Panc1 (cell line): ENCODE results near the gene FAM53B. TPM values are rescaled to one million over a fixed set of nuclear protein-coding genes. Genes with fewer than 3 reads are reported as not detected.

Experiments used
- ATAC-seq: fragments of 200-7000 bp; cut with Tn5 transposase; 2 replicates; pipeline ENCODE4 v1.9.1; 2020; ENCODE audit warnings: mild to moderate bottlenecking, moderate library complexity
- BruUV-seq: library from RNA; stranded (reverse); fragments of 400-500 nt; replicated peaks from 2 replicates; lab custom pipeline; 2021; lab: Mats Ljungman, UMichigan
- CTCF ChIA-PET: fragments of 300-600 bp; sonication (Branson Sonifier 250); formaldehyde crosslinking; loops from one replicate; lab custom pipeline; 2022; ENCODE audit warnings: antibody characterized with exemption; lab: Charles Lee
- POLR2A ChIA-PET: fragments of 300-600 bp; sonication (Branson Sonifier 250); formaldehyde crosslinking; loops from one replicate; lab custom pipeline; 2022; ENCODE audit warnings: antibody characterized with exemption; lab: Charles Lee
- DNase-seq: peaks from one replicate; pipeline ENCODE4 v3.0.0-alpha.2; 2010; ENCODE audit warnings: low read depth, low spot score
- H3K27ac ChIP-seq: 2 replicates; pipeline ENCODE4 v1.5.1; 2011; ENCODE audit warnings: mild to moderate bottlenecking, low read length, inconsistent platforms
- H3K27me3 ChIP-seq: fragments of 200-500 bp; sonication (Bioruptor generic); 2 replicates; pipeline ENCODE4 v1.6.0; 2014; ENCODE audit warnings: low read length, inconsistent platforms; ENCODE audit not compliant: control insufficient read depth, insufficient read depth
- H3K36me3 ChIP-seq: fragments of 200-500 bp; sonication (Bioruptor generic); 2 replicates; pipeline ENCODE4 v1.5.1; 2014; ENCODE audit warnings: inconsistent platforms, mild to moderate bottlenecking, low read length, moderate library complexity; ENCODE audit not compliant: control insufficient read depth, insufficient read depth
- H3K4me1 ChIP-seq: 2 replicates; pipeline ENCODE4 v1.5.1; 2011; ENCODE audit warnings: inconsistent platforms, mild to moderate bottlenecking, low read length, moderate library complexity; ENCODE audit not compliant: control insufficient read depth, insufficient read depth
- H3K4me3 ChIP-seq, 2 experiments: 2 replicates each; pipeline ENCODE4 v1.5.1; 2011 to 2012; ENCODE audit warnings: low read depth in 2 of 2, low read length in 2 of 2, mild to moderate bottlenecking in 2 of 2, inconsistent platforms in 1 of 2, moderate library complexity in 1 of 2
- H3K9me3 ChIP-seq: fragments of 200-500 bp; sonication (Bioruptor generic); 2 replicates; pipeline ENCODE4 v1.5.1; 2014; ENCODE audit warnings: low read depth, mild to moderate bottlenecking, inconsistent platforms, low read length, moderate library complexity; ENCODE audit not compliant: control insufficient read depth, insufficient read depth
- POLR2AphosphoS5 ChIP-seq: IDR thresholded peaks from 2 replicates; pipeline ENCODE4 v1.6.1; 2012; ENCODE audit warnings: mild to moderate bottlenecking, low read depth, low read length, moderate library complexity
- SIN3A ChIP-seq: IDR thresholded peaks from 2 replicates; pipeline ENCODE4 v1.6.1; 2012; ENCODE audit warnings: low read depth, mild to moderate bottlenecking, low read length, moderate library complexity, borderline replicate concordance; ENCODE audit not compliant: insufficient read depth
- TCF7L2 ChIP-seq: IDR thresholded peaks from 2 replicates; pipeline ENCODE4 v1.6.1; 2011; ENCODE audit warnings: mild to moderate bottlenecking, low read depth, low read length, inconsistent platforms
- in situ Hi-C: cut with HindIII; loops from 2 replicates; pipeline ENCODE4 v1.10.0; 2016; ENCODE audit warnings: low sequenced_read_pairs, low pct_unique_long_range_greater_than_20kb
- intact Hi-C: fragments of 100-400 bp; cut with micrococcal nuclease; formaldehyde crosslinking; loops from one replicate; pipeline ENCODE4 v1.10.0; 2022; ENCODE audit not compliant: unreplicated experiment
- total RNA-seq: library from RNA; stranded (reverse); gene quantifications from one replicate; pipeline ENCODE4 v1.2.1, GENCODE V29; 2021; ENCODE audit not compliant: unreplicated experiment
- TF ChIP-seq, protein P1 (sequence below), 2 experiments: IDR thresholded peaks; 2 replicates each; pipeline ENCODE4 v1.6.1; 2011 to 2012; ENCODE audit warnings: low read depth in 2 of 2, control low read depth in 1 of 2, low read length in 1 of 2, mild to moderate bottlenecking in 1 of 2, moderate library complexity in 1 of 2; ENCODE audit not compliant: insufficient read depth in 1 of 2
- TF ChIP-seq, protein P2 (sequence below): fragments of 450-650 bp; IDR thresholded peaks from 2 replicates; pipeline ENCODE4 v1.5.1; 2017; ENCODE audit warnings: mild to moderate bottlenecking

FAM53B gene
- total RNA-seq, 1 experiment from 2014 or later = 42.5 TPM

- peaks cover 35% of the 10 kb centered on the region for H3K36me3 ChIP-seq
- in situ Hi-C loops (no loop called here), intact Hi-C loops (no loop called here)
Observed at GRCh38 chr10:124754227-124754626, 10.0 kb upstream of the FAM53B start.

DNA sequence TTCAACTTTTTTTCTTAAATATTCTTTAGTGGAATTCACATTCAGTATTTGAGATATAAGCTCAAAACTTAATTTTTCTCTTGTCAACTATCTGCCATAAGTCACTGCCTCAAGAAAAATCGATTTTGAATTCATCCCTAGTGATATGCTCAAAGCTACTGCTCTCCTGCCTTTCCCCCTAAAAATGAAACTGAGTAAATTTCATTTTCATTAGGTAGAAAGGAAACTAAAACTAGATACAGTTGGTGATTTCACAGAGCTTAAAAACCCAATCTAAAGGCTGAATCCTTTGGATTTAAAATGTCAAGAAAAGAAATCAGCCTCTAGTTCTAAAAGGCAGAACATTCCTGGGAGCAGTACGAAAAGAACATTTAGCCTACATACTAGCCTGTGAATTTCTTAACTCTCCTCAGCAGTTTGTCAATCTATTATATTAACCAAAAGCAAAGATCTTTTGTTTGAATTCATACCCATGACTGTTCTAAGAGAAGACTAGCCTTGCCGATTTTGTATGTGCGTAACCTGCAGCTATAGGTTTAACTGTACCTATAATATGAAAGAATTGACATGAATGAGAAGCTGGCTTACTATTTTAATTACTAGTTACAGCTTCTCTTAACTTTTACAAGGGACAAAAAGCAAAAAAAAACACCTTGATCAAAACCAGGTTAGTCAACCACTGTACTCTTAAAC lies 4.9 kb upstream of the FAM53B start:
- in situ Hi-C loops (no loop called here), intact Hi-C loops (no loop called here)
- Histone ChIP-seq H3K9me3 (no peaks in the 10 kb centered on the region), H3K4me1 (peaks cover 14% of the 10 kb centered on the region), H3K27me3 (no peaks in the 10 kb centered on the region), H3K4me3 (no peak overlapping the region), H3K27ac (no peak overlapping the region), H3K36me3 (peaks cover 15% of the 10 kb centered on the region; the same call in 1 of the 2 replicates)
- no TSS peak for BruUV-seq
- ChIA-PET POLR2A (interaction anchor here (0.6 to 1.3 kb wide), 2 partner anchors 11 to 28 kb away, joined by 3 read pairs; no protein-coding TSS in a partner anchor), CTCF (no interaction called here)
- no peak for ATAC-seq
- TF ChIP-seq, protein P1, sequence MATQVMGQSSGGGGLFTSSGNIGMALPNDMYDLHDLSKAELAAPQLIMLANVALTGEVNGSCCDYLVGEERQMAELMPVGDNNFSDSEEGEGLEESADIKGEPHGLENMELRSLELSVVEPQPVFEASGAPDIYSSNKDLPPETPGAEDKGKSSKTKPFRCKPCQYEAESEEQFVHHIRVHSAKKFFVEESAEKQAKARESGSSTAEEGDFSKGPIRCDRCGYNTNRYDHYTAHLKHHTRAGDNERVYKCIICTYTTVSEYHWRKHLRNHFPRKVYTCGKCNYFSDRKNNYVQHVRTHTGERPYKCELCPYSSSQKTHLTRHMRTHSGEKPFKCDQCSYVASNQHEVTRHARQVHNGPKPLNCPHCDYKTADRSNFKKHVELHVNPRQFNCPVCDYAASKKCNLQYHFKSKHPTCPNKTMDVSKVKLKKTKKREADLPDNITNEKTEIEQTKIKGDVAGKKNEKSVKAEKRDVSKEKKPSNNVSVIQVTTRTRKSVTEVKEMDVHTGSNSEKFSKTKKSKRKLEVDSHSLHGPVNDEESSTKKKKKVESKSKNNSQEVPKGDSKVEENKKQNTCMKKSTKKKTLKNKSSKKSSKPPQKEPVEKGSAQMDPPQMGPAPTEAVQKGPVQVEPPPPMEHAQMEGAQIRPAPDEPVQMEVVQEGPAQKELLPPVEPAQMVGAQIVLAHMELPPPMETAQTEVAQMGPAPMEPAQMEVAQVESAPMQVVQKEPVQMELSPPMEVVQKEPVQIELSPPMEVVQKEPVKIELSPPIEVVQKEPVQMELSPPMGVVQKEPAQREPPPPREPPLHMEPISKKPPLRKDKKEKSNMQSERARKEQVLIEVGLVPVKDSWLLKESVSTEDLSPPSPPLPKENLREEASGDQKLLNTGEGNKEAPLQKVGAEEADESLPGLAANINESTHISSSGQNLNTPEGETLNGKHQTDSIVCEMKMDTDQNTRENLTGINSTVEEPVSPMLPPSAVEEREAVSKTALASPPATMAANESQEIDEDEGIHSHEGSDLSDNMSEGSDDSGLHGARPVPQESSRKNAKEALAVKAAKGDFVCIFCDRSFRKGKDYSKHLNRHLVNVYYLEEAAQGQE (IDR thresholded peaks at IDR 0.05; ENCODE audit: insufficient read depth in 1 of 2, low read depth in 2 of 2, low read length in 1 of 2) = no peak
- no peak for TF ChIP-seq SIN3A
- DNase-seq = no peak

More at GRCh38 chr10:124754227-124754626, 10.0 kb upstream of the FAM53B start:
- no peak for TF ChIP-seq POLR2AphosphoS5
- TF ChIP-seq TCF7L2 = no peak
- TF ChIP-seq, protein P1 (IDR thresholded peaks at IDR 0.05; ENCODE audit: insufficient read depth in 1 of 2, low read depth in 2 of 2, low read length in 1 of 2) = no peak
- TF ChIP-seq SIN3A = no peak
- TF ChIP-seq, protein P2, sequence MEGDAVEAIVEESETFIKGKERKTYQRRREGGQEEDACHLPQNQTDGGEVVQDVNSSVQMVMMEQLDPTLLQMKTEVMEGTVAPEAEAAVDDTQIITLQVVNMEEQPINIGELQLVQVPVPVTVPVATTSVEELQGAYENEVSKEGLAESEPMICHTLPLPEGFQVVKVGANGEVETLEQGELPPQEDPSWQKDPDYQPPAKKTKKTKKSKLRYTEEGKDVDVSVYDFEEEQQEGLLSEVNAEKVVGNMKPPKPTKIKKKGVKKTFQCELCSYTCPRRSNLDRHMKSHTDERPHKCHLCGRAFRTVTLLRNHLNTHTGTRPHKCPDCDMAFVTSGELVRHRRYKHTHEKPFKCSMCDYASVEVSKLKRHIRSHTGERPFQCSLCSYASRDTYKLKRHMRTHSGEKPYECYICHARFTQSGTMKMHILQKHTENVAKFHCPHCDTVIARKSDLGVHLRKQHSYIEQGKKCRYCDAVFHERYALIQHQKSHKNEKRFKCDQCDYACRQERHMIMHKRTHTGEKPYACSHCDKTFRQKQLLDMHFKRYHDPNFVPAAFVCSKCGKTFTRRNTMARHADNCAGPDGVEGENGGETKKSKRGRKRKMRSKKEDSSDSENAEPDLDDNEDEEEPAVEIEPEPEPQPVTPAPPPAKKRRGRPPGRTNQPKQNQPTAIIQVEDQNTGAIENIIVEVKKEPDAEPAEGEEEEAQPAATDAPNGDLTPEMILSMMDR = no peak
- no peak overlapping the region for H3K27ac ChIP-seq
- no peak overlapping the region for H3K4me3 ChIP-seq
- no peaks in the 10 kb centered on the region for H3K9me3 ChIP-seq
- POLR2A ChIA-PET = no interaction called here
- H3K4me1 ChIP-seq = no peaks in the 10 kb centered on the region
- no peak for ATAC-seq
- CTCF ChIA-PET = no interaction called here
- DNase-seq = no peak
- no peaks in the 10 kb centered on the region for H3K27me3 ChIP-seq
- BruUV-seq = no TSS peak
